ENCODE results near the gene RNF168.
A peak's percentile ranks its signal among the peaks of the same experiment; 100 is the strongest.

DNA sequence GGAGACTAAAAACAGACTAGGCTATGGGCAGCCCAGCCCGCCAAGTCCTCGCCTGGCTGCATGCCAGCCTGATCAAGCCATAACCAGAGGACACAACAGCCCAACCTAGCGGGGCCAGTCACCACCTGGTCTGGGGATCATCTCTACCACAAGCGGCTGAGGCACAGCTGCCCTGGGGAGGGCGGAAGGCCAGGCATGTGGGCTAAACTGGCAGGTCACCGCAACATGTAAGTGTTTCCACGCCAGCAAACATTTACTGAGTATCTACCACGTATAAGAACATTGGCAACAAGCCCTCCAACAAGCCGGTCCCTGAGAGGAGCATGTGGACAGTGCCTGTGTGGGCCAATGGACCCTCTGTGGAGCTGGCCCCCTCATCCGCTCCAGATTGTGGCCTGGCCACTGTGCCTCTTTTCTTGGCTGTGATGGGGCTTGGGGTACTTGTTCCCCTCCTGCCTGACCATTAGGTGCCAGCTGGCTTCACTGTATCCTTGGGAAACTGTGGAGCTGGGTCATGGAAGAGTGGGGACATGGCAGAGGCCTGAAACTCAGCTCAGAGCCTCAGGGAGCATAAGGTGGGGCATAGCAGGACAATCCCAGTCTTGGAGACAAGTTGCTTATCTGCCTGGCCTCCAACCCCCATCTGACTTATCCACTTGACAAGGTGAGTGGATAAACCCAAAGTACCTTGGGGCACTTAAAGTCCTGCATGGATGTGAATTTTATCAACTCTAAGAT lies 80.4 kb downstream of the RNF168 start:
- TF ChIP-seq, protein P1, sequence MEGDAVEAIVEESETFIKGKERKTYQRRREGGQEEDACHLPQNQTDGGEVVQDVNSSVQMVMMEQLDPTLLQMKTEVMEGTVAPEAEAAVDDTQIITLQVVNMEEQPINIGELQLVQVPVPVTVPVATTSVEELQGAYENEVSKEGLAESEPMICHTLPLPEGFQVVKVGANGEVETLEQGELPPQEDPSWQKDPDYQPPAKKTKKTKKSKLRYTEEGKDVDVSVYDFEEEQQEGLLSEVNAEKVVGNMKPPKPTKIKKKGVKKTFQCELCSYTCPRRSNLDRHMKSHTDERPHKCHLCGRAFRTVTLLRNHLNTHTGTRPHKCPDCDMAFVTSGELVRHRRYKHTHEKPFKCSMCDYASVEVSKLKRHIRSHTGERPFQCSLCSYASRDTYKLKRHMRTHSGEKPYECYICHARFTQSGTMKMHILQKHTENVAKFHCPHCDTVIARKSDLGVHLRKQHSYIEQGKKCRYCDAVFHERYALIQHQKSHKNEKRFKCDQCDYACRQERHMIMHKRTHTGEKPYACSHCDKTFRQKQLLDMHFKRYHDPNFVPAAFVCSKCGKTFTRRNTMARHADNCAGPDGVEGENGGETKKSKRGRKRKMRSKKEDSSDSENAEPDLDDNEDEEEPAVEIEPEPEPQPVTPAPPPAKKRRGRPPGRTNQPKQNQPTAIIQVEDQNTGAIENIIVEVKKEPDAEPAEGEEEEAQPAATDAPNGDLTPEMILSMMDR (IDR thresholded peaks at IDR 0.05) = peak in 1 of 12 donors; percentile 7
- no peak for TF ChIP-seq POLR2A (IDR thresholded peaks at IDR 0.05)

Measured in heart left ventricle (tissue), 13 donors.